AG09319 (cell line): Measurements from ENCODE around the gene NEB.
A peak's percentile ranks its signal among the peaks of the same experiment; 100 is the strongest.

Experiments
- DNase-seq: peaks from one replicate; pipeline ENCODE4 v3.0.0-alpha.2; 2010; ENCODE audit warnings: low read depth; ENCODE audit errors: extremely low read depth
- CTCF ChIP-seq: IDR thresholded peaks from 2 replicates; pipeline ENCODE4 v1.5.1; 2011; ENCODE audit warnings: low read depth, mild to moderate bottlenecking, inconsistent platforms, low read length, moderate library complexity

The NEB gene

GRCh38 chr2:151766437-151767153 lies 32.3 kb upstream of the NEB start:
- DNase-seq = no peak

GRCh38 chr2:151765760-151766410 lies 31.6 kb upstream of the NEB start:
- DNase-seq = no peak
- no peak for TF ChIP-seq CTCF

More at GRCh38 chr2:151766437-151767153, 32.3 kb upstream of the NEB start:
- no peak for TF ChIP-seq CTCF

GRCh38 chr2:151762694-151763093 lies 28.4 kb upstream of the NEB start:
- no peak for TF ChIP-seq CTCF
- peak; percentile 16 for DNase-seq

GRCh38 chr2:151761687-151762086 lies 27.4 kb upstream of the NEB start:
- TF ChIP-seq CTCF = no peak

GRCh38 chr2:151761193-151761592 lies 26.9 kb upstream of the NEB start:
- TF ChIP-seq CTCF = no peak
- no peak for DNase-seq

More at GRCh38 chr2:151761687-151762086, 27.4 kb upstream of the NEB start:
- DNase-seq = no peak

DNA sequence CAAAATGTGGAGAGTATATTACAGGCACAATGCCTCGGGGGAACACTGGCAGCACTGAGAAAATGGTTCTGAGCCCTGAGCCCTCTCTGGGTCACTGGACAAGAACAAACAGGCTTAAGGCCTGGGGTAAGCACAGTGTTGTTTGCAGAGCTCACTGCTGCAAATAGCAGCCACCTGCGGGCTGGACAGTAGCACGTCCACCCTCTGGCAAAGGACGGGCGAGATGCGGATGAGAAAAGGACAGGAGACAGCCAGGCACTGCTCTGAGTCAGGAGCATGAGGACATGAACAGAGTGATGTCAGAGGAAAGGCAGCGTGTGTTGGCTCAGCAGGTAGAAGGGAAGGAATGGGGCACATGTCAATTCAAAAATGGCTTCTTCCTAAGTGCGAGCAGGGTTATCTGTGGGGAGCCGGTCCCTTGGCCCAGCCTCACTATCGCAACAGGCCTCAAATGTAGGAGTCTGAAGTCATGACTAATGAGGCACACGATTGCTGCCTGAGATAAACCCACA lies 25.9 kb upstream of the NEB start:
- TF ChIP-seq CTCF = no peak
- no peak for DNase-seq

DNA sequence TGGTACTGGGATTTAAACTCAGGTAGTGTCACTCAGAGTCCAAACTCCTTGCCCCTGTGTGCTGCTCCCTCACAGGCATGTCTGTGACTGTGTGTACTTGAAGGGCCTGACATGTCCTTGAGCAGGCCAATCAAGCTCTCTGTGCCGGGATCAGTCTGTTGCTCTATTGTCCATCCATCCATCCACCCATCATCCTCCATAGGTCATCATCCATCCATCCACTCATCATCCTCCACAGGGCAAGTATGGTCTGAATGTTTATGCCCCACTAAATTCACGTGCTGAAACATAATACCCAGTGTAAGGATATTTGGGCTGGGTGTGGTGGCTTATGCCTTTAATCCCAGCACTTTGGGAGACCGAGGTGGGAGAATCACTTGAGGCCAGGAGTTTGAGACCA lies 24.5 kb upstream of the NEB start:
- no peak for DNase-seq
- TF ChIP-seq CTCF = no peak
